COLO668 (cell line): ENCODE results near the gene YWHAG.
A peak's percentile ranks its signal among the peaks of the same experiment; 100 is the strongest.
"Not testable (repeated sequence)": the region's sequence is repeated elsewhere in the genome, so short reads cannot be mapped to it uniquely, and the experiment has no call there.

ENCODE experiments used
- DNase-seq: peaks from one replicate; lab custom pipeline; 2025; ENCODE audit not compliant: unreplicated experiment; lab: John Stamatoyannopoulos, UW

YWHAG gene

GRCh38 chr7:76380623-76380966 is 21.8 kb upstream of the YWHAG start:
- no peak for DNase-seq

- DNase-seq: no peak
Observed at GRCh38 chr7:76377186-76377918, 18.6 kb upstream of the YWHAG start.

- DNase-seq: no peak
Observed at GRCh38 chr7:76375251-76375650, 16.5 kb upstream of the YWHAG start.

GRCh38 chr7:76372984-76373833 is 14.4 kb upstream of the YWHAG start:
- DNase-seq: no peak

- no peak for DNase-seq
Observed at GRCh38 chr7:76371396-76371795, 12.6 kb upstream of the YWHAG start.

GRCh38 chr7:76369018-76369417 is 10.2 kb upstream of the YWHAG start:
- DNase-seq: no peak

- no peak for DNase-seq
Observed at GRCh38 chr7:76368190-76368589, 9.4 kb upstream of the YWHAG start.

- DNase-seq: no peak
Observed at GRCh38 chr7:76364198-76364584, 5.4 kb upstream of the YWHAG start.

GRCh38 chr7:76363754-76364153 is 5.0 kb upstream of the YWHAG start:
- DNase-seq: not testable (repeated sequence)

- DNase-seq: no peak
Observed at GRCh38 chr7:76359978-76360638, 1.3 kb upstream of the YWHAG start.

GRCh38 chr7:76359111-76359977 is 553 bp upstream of the YWHAG start:
- peak; percentile 97 for DNase-seq

GRCh38 chr7:76358011-76358480 is 745 bp downstream of the YWHAG start:
- DNase-seq: peak; percentile 67

- DNase-seq: no peak
Observed at GRCh38 chr7:76357475-76358010, 1.2 kb downstream of the YWHAG start.

- DNase-seq: peak; percentile 37
Observed at GRCh38 chr7:76356823-76357222, 2.0 kb downstream of the YWHAG start.

GRCh38 chr7:76356115-76356514 is 2.7 kb downstream of the YWHAG start:
- no peak for DNase-seq

GRCh38 chr7:76354981-76355730 is 3.6 kb downstream of the YWHAG start:
- DNase-seq: no peak

GRCh38 chr7:76354516-76354915 is 4.3 kb downstream of the YWHAG start:
- DNase-seq: no peak

GRCh38 chr7:76353744-76354143 is 5.0 kb downstream of the YWHAG start:
- no peak for DNase-seq

GRCh38 chr7:76352193-76352592 is 6.6 kb downstream of the YWHAG start:
- DNase-seq: no peak

GRCh38 chr7:76351372-76351771 is 7.4 kb downstream of the YWHAG start:
- DNase-seq: no peak
